WTC11 (cell line): Measurements from ENCODE around the gene KIAA1671. TPM values are rescaled to one million over a fixed set of nuclear protein-coding genes. Genes with fewer than 3 reads are reported as not detected.

ENCODE experiments used
- ATAC-seq: fragments of 200-7000 bp; cut with Tn5 transposase; 2 replicates; pipeline ENCODE4 v1.10.0; 2021; ENCODE audit warnings: mild to moderate bottlenecking, moderate library complexity
- CTCF ChIA-PET: fragments of 300-600 bp; sonication (Branson Sonifier 250); formaldehyde crosslinking; loops from one replicate; lab custom pipeline; 2021; ENCODE audit warnings: antibody characterized with exemption; lab: Charles Lee
- POLR2A ChIA-PET: fragments of 350-600 bp; sonication (Branson Sonifier 250); formaldehyde crosslinking; loops from one replicate; lab custom pipeline; 2021; ENCODE audit warnings: antibody characterized with exemption; lab: Charles Lee
- DNase-seq: peaks from one replicate; pipeline ENCODE4 v3.0.0; 2021; ENCODE audit warnings: low spot score
- H3K27ac Mint-ChIP-seq: 2 replicates; pipeline ENCODE4 v1.8.0; 2021; ENCODE audit warnings: mixed read lengths
- H3K27me3 Mint-ChIP-seq: 2 replicates; pipeline ENCODE4 v1.8.0; 2021; ENCODE audit warnings: low read depth, mild to moderate bottlenecking, moderate library complexity, mixed read lengths
- H3K36me3 Mint-ChIP-seq: 2 replicates; pipeline ENCODE4 v1.8.0; 2021; ENCODE audit warnings: mixed read lengths
- H3K4me1 Mint-ChIP-seq: 2 replicates; pipeline ENCODE4 v1.8.0; 2022; ENCODE audit warnings: mixed read lengths
- H3K4me3 Mint-ChIP-seq: 2 replicates; pipeline ENCODE4 v1.8.0; 2021; ENCODE audit warnings: mild to moderate bottlenecking, moderate library complexity, mixed read lengths
- H3K9me3 Mint-ChIP-seq: 2 replicates; pipeline ENCODE4 v1.8.0; 2021; ENCODE audit warnings: mixed read lengths
- ATF6 ChIP-seq: sonication (generic); formaldehyde crosslinking; IDR thresholded peaks from 2 replicates; pipeline ENCODE4 v1.8.1; 2023; ENCODE audit warnings: mild to moderate bottlenecking, missing genetic modification reagents
- CREB1 ChIP-seq: sonication (generic); formaldehyde crosslinking; IDR thresholded peaks from 2 replicates; pipeline ENCODE4 v1.8.0; 2023; ENCODE audit warnings: mild to moderate bottlenecking, missing genetic modification reagents
- CREM ChIP-seq: sonication (generic); formaldehyde crosslinking; IDR thresholded peaks from 2 replicates; pipeline ENCODE4 v1.8.1; 2022; ENCODE audit warnings: mild to moderate bottlenecking, missing genetic modification reagents, moderate library complexity
- ELF4 ChIP-seq: sonication (generic); formaldehyde crosslinking; IDR thresholded peaks from 2 replicates; pipeline ENCODE4 v1.8.1; 2022; ENCODE audit warnings: low read depth, mild to moderate bottlenecking, moderate library complexity, missing genetic modification reagents
- FOXP1 ChIP-seq: sonication (generic); formaldehyde crosslinking; IDR thresholded peaks from 2 replicates; pipeline ENCODE4 v1.8.0; 2022; ENCODE audit warnings: missing genetic modification reagents, mild to moderate bottlenecking, moderate library complexity, borderline replicate concordance
- GTF2I ChIP-seq: fragments of 250-450 bp; sonication (Bioruptor Pico); conservative IDR thresholded peaks from 2 replicates; pipeline ENCODE4 v1.4.0; 2021; ENCODE audit warnings: mild to moderate bottlenecking
- JUN ChIP-seq: sonication (generic); formaldehyde crosslinking; IDR thresholded peaks from 2 replicates; pipeline ENCODE4 v1.8.0; 2023; ENCODE audit warnings: mild to moderate bottlenecking, missing genetic modification reagents
- SMAD4 ChIP-seq: sonication (generic); formaldehyde crosslinking; IDR thresholded peaks from 2 replicates; pipeline ENCODE4 v1.8.0; 2022; ENCODE audit warnings: mild to moderate bottlenecking, missing genetic modification reagents
- ZNF121 ChIP-seq: sonication (generic); formaldehyde crosslinking; IDR thresholded peaks from 2 replicates; pipeline ENCODE4 v1.8.0; 2023; ENCODE audit warnings: missing genetic modification reagents
- ZNF671 ChIP-seq: fragments of 250-450 bp; sonication (Bioruptor Pico); IDR thresholded peaks from 2 replicates; pipeline ENCODE4 v1.8.0; 2021; ENCODE audit warnings: mild to moderate bottlenecking
- total RNA-seq: library from RNA; stranded (reverse); gene quantifications from 3 replicates; pipeline ENCODE4 v1.2.3, GENCODE V29; 2021
- TF ChIP-seq, protein P1 (sequence below): sonication (generic); formaldehyde crosslinking; IDR thresholded peaks from 2 replicates; pipeline ENCODE4 v1.8.0; 2022; ENCODE audit warnings: missing genetic modification reagents
- TF ChIP-seq, protein P2 (sequence below): sonication (generic); formaldehyde crosslinking; IDR thresholded peaks from 2 replicates; pipeline ENCODE4 v1.8.1; 2023; ENCODE audit warnings: mild to moderate bottlenecking, moderate library complexity, missing genetic modification reagents
- TF ChIP-seq, protein P3 (sequence below): sonication (generic); formaldehyde crosslinking; IDR thresholded peaks from 2 replicates; pipeline ENCODE4 v1.8.1; 2023; ENCODE audit warnings: mild to moderate bottlenecking, missing genetic modification reagents, moderate library complexity
- TF ChIP-seq, protein P4 (sequence below): sonication (generic); formaldehyde crosslinking; IDR thresholded peaks from 2 replicates; pipeline ENCODE4 v1.8.1; 2023; ENCODE audit warnings: mild to moderate bottlenecking, missing genetic modification reagents, moderate library complexity
- TF ChIP-seq, protein P5 (sequence below): fragments of 250-450 bp; sonication (Bioruptor Pico); IDR thresholded peaks from 2 replicates; pipeline ENCODE4 v1.9.0; 2021; ENCODE audit warnings: moderate library complexity, mild to moderate bottlenecking, inconsistent platforms, borderline replicate concordance

Gene KIAA1671
- total RNA-seq, 1 experiment from 2014 or later, result 26.0 TPM

- no peak for TF ChIP-seq ZNF671 (CRISPR knock-in tag)
- no peak for TF ChIP-seq ATF6 (CRISPR knock-in tag)
- TF ChIP-seq, protein P1, sequence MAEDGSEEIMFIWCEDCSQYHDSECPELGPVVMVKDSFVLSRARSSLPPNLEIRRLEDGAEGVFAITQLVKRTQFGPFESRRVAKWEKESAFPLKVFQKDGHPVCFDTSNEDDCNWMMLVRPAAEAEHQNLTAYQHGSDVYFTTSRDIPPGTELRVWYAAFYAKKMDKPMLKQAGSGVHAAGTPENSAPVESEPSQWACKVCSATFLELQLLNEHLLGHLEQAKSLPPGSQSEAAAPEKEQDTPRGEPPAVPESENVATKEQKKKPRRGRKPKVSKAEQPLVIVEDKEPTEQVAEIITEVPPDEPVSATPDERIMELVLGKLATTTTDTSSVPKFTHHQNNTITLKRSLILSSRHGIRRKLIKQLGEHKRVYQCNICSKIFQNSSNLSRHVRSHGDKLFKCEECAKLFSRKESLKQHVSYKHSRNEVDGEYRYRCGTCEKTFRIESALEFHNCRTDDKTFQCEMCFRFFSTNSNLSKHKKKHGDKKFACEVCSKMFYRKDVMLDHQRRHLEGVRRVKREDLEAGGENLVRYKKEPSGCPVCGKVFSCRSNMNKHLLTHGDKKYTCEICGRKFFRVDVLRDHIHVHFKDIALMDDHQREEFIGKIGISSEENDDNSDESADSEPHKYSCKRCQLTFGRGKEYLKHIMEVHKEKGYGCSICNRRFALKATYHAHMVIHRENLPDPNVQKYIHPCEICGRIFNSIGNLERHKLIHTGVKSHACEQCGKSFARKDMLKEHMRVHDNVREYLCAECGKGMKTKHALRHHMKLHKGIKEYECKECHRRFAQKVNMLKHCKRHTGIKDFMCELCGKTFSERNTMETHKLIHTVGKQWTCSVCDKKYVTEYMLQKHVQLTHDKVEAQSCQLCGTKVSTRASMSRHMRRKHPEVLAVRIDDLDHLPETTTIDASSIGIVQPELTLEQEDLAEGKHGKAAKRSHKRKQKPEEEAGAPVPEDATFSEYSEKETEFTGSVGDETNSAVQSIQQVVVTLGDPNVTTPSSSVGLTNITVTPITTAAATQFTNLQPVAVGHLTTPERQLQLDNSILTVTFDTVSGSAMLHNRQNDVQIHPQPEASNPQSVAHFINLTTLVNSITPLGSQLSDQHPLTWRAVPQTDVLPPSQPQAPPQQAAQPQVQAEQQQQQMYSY (CRISPR knock-in tag), result no peak
- no peak for TF ChIP-seq ELF4
- TF ChIP-seq CREB1 (CRISPR knock-in tag), result no peak
- TF ChIP-seq, protein P2, sequence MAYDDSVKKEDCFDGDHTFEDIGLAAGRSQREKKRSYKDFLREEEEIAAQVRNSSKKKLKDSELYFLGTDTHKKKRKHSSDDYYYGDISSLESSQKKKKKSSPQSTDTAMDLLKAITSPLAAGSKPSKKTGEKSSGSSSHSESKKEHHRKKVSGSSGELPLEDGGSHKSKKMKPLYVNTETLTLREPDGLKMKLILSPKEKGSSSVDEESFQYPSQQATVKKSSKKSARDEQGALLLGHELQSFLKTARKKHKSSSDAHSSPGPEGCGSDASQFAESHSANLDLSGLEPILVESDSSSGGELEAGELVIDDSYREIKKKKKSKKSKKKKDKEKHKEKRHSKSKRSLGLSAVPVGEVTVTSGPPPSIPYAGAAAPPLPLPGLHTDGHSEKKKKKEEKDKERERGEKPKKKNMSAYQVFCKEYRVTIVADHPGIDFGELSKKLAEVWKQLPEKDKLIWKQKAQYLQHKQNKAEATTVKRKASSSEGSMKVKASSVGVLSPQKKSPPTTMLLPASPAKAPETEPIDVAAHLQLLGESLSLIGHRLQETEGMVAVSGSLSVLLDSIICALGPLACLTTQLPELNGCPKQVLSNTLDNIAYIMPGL (CRISPR knock-in tag), result no peak
- TF ChIP-seq JUN, result no peak
- no peak for TF ChIP-seq GTF2I
- TF ChIP-seq, all 79 proteins: peak for 0
Observed at GRCh38 chr22:24989541-24989951, 37.0 kb downstream of the KIAA1671 start (continued).

GRCh38 chr22:24990344-24990905, 37.9 kb downstream of the KIAA1671 start:
- H3K36me3 Mint-ChIP-seq, result no peaks in the 10 kb centered on the region
- ChIA-PET POLR2A (no interaction called here), CTCF (interaction anchor here (1.7 kb wide), 1 partner anchor 59 kb away, joined by 5 read pairs; no protein-coding TSS in a partner anchor)
- peak overlapping the region; percentile 36; the same call in 1 of the 2 replicates for H3K27ac Mint-ChIP-seq
- H3K9me3 Mint-ChIP-seq, result no peaks in the 10 kb centered on the region
- ATAC-seq (no peak), DNase-seq (no peak)
- no peaks in the 10 kb centered on the region for H3K27me3 Mint-ChIP-seq
- peaks cover 21% of the 10 kb centered on the region for H3K4me1 Mint-ChIP-seq
- TF ChIP-seq SMAD4 (no peak), CREM (CRISPR knock-in tag) (no peak), FOXP1 (CRISPR knock-in tag) (0 out of 2 replicates have a peak, but pooled peaks have one; percentile 27), ZNF121 (CRISPR knock-in tag) (no peak)
- TF ChIP-seq, protein P3, sequence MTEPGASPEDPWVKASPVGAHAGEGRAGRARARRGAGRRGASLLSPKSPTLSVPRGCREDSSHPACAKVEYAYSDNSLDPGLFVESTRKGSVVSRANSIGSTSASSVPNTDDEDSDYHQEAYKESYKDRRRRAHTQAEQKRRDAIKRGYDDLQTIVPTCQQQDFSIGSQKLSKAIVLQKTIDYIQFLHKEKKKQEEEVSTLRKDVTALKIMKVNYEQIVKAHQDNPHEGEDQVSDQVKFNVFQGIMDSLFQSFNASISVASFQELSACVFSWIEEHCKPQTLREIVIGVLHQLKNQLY, result no peak
- TF ChIP-seq, protein P4, sequence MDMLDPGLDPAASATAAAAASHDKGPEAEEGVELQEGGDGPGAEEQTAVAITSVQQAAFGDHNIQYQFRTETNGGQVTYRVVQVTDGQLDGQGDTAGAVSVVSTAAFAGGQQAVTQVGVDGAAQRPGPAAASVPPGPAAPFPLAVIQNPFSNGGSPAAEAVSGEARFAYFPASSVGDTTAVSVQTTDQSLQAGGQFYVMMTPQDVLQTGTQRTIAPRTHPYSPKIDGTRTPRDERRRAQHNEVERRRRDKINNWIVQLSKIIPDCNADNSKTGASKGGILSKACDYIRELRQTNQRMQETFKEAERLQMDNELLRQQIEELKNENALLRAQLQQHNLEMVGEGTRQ (CRISPR knock-in tag), result no peak
- TF ChIP-seq, protein P5, sequence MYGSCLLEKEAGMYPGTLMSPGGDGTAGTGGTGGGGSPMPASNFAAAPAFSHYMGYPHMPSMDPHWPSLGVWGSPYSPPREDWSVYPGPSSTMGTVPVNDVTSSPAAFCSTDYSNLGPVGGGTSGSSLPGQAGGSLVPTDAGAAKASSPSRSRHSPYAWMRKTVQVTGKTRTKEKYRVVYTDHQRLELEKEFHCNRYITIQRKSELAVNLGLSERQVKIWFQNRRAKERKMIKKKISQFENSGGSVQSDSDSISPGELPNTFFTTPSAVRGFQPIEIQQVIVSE (CRISPR knock-in tag), result no peak
- H3K4me3 Mint-ChIP-seq, result no peak overlapping the region
